ENCODE data around the gene CCDC175.
A peak's percentile ranks its signal among the peaks of the same experiment; 100 is the strongest.

CCDC175 gene

GRCh38 chr14:59482541-59483331 is 93.9 kb downstream of the CCDC175 start:
- DNase-seq (ENCODE audit: low spot score): no peak

GRCh38 chr14:59481871-59482540 is 94.6 kb downstream of the CCDC175 start:
- no peak for DNase-seq (ENCODE audit: low spot score)

DNA sequence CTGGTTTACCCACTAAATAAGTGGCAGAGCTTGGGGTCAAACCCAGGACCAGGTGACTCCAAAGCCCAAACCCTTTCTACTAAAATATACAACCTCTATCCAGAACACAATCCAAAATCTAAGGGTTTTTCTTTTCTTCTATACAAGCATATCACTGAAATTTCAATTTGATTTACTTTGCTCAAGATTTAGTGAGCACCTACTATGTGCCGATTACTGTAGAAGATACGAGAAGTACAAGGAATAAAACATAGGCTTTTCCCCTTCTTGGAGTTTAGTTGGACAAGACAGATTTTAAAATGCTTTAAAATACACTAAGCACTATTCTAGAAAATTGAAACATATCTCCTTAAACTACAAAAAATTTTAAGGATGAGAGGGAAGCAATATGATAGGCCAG is 95.2 kb downstream of the CCDC175 start:
- no peak for DNase-seq (ENCODE audit: low spot score)

DNA sequence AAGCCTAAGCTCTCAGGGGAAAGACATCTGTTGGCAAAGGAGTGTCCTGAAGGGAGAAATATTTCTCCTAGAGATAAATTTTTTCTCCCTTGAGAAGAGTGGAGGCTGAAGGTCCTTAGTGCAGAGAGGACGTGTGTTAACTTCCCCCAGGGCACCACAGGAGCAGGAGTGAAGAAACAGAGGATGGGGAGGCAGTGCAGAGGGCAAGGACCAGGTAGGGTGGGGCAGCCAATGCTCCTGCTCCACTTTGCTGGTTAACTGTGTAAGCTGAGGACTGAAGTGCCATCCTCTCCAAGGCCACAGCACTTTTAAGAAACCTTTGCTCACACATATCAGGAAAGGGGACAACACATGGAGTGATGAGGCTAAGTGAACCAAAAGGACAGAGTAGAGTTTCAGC is 96.4 kb downstream of the CCDC175 start:
- no peak for DNase-seq (ENCODE audit: low spot score)

DNA sequence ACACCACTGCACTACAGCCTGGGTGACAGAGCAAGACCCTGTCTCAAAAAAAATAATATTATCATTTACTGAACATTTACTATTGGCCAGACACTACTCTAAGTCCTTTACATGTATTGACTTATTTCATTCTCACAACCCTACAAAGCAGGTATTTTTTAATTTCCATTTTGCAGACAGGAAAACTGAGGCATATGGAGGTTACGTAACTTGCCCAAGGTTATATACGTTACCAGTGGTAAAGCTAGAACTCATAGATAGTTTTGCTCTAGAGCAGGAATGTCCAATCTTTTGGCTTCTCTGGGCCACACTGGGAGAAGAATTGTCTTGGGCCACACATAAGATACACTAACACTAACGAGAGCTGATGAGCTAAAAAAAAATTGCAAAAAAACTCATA is 98.1 kb downstream of the CCDC175 start:
- no peak for DNase-seq (ENCODE audit: low spot score)

DNA sequence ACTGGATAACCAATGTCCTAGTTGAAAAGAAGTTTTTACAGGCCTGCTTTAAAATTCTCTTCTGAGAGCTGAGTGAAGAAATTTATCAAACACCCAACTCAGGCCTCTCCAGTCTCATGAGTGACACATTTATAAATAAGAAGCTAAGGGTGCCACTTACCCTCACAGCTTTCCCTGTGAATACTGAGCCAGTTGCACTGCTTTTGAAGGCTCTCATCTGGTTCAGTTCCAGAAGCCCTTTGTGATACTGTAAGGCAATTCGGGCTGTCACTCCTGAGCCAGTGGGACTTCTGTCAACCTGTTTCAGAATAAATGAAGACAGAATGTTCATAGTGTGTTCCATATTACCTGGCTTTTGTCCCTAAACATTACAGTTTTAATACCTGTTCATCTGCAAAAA is 100.9 kb downstream of the CCDC175 start:
- DNase-seq (ENCODE audit: low spot score): no peak

DNA sequence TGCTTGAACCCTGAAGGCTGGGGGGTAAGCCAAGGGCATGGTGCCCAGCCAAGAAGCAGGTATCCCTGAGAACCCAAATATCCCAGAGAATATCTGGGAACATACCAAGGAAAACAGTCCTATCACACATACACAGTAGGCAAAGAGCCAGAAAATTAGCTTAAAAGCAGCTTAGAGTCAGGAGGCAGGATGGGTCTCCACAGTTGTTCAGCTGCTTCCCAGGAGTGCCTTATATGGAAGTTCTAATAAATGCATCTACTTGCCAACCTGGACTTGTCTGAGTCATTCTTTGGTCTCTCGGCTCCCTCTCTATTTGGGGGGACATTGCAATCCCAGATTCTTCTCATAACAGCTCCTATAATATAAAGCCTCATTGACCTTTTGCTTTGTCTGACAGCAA is 102.4 kb downstream of the CCDC175 start:
- DNase-seq (ENCODE audit: low spot score): no peak

GRCh38 chr14:59465316-59466135 is 111.1 kb downstream of the CCDC175 start, which contains the start of gene GPR135:
GPR135 (minus strand) TSS chr14:59465380; CDS start chr14:59465226, 154 bp downstream.
- peak; percentile 11 for DNase-seq (ENCODE audit: low spot score)

GRCh38 chr14:59464486-59465315 is 111.9 kb downstream of the CCDC175 start:
- peak; percentile 31 for DNase-seq (ENCODE audit: low spot score)

- peak; percentile 4 for DNase-seq (ENCODE audit: low spot score)
These were observed 112.7 kb downstream of the CCDC175 start for GRCh38 chr14:59463787-59464485.

- DNase-seq (ENCODE audit: low spot score): no peak
These were observed 114.7 kb downstream of the CCDC175 start for GRCh38 chr14:59461891-59462290.

DNA sequence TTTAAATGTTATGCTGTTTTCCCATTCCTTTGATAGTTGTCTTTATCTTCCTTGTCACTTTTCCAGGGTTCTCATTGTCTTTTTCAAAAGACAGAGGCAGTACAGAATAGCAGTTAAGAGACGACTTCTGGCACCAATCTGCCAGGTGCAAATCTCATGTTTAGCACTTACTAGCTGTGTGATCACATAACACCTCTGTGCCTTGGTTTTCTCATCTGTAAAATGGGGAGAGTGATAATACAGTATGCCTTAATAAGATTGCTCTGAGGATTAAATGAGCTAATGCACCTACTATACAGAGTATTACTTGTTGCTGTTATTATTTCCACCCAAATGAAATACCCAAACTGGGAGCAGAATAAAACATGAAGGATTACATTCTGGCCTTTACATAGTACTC is 116.2 kb downstream of the CCDC175 start:
- no peak for DNase-seq (ENCODE audit: low spot score)

- DNase-seq (ENCODE audit: low spot score): no peak
These were observed 118.1 kb downstream of the CCDC175 start for GRCh38 chr14:59458486-59458885.

DNA sequence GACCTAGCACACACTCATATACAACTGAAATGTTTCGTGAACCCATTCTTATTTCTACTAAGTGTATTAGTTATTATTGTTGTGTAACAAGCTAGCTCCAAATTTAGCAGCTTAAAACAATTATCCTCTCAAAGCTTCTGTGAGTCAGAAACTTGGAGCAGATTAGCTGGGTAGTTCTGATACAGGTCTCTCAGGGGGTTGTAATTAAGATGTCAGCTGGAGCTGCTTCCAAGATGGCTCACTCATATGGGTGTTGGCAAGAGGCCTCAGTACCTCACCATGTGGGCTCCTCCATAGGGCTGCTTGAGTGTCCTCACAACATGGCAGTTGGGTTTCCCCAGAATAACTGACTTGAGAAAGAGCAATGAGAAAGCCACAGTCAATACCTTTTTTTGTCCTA is 121.2 kb downstream of the CCDC175 start:
- DNase-seq (ENCODE audit: low spot score): no peak

Measured in CD4-positive, alpha-beta T cell treated with Interleukin-6 at 100 ng/mL for 8 hours (primary cell).